H9 (cell line): Measurements from ENCODE around the gene CCDC69. TPM values are rescaled to one million over a fixed set of nuclear protein-coding genes. Genes with fewer than 3 reads are reported as not detected.
A peak's percentile ranks its signal among the peaks of the same experiment; 100 is the strongest.

Experiments
- DNase-seq: peaks from one replicate; pipeline ENCODE4 v3.0.0-alpha.2; 2017
- H2AFZ ChIP-seq: one replicate; pipeline ENCODE4 v1.6.1; 2013; ENCODE audit warnings: mild to moderate bottlenecking, low read length, control low read depth, moderate library complexity
- H2AK5ac ChIP-seq: 2 replicates; pipeline ENCODE4 v1.6.1; 2013; ENCODE audit warnings: low read length, control low read depth, mixed read lengths; ENCODE audit not compliant: insufficient read length
- H2BK120ac ChIP-seq: one replicate; pipeline ENCODE4 v1.6.1; 2013; ENCODE audit warnings: low read depth, mild to moderate bottlenecking, low read length, control low read depth, inconsistent platforms; ENCODE audit not compliant: poor library complexity, severe bottlenecking
- H2BK12ac ChIP-seq: 2 replicates; pipeline ENCODE4 v1.6.1; 2013; ENCODE audit warnings: low read length, control low read depth, mixed read lengths, low read depth; ENCODE audit not compliant: insufficient read length
- H2BK15ac ChIP-seq: 2 replicates; pipeline ENCODE4 v1.6.1; 2013; ENCODE audit warnings: low read depth, low read length, control low read depth
- H2BK20ac ChIP-seq: one replicate; pipeline ENCODE4 v1.6.1; 2013; ENCODE audit warnings: low read depth, mild to moderate bottlenecking, low read length, control low read depth, inconsistent platforms; ENCODE audit not compliant: poor library complexity, severe bottlenecking
- H2BK5ac ChIP-seq: 2 replicates; pipeline ENCODE4 v1.6.1; 2013; ENCODE audit warnings: low read length, control low read depth, mixed read lengths; ENCODE audit not compliant: insufficient read length
- H3K14ac ChIP-seq: 2 replicates; pipeline ENCODE4 v1.6.1; 2013; ENCODE audit warnings: low read length, control low read depth; ENCODE audit not compliant: insufficient read depth
- H3K18ac ChIP-seq: 2 replicates; pipeline ENCODE4 v1.6.1; 2013; ENCODE audit warnings: low read depth, mild to moderate bottlenecking, mixed read lengths, low read length, control low read depth; ENCODE audit not compliant: insufficient read length
- H3K23ac ChIP-seq: 2 replicates; pipeline ENCODE4 v1.6.1; 2013; ENCODE audit warnings: low read length, control low read depth, mixed read lengths, low read depth; ENCODE audit not compliant: insufficient read length
- H3K23me2 ChIP-seq: 2 replicates; pipeline ENCODE4 v1.6.1; 2013; ENCODE audit warnings: low read depth, mild to moderate bottlenecking, mixed read lengths, low read length, control low read depth; ENCODE audit not compliant: insufficient read length, poor library complexity, severe bottlenecking
- H3K27ac ChIP-seq: 2 replicates; pipeline ENCODE4 v1.5.1; 2013; ENCODE audit warnings: low read length, control low read depth, mixed read lengths, low read depth; ENCODE audit not compliant: insufficient read length
- H3K27me3 ChIP-seq: 2 replicates; pipeline ENCODE4 v1.6.1; 2013; ENCODE audit warnings: low read length, control low read depth, inconsistent platforms; ENCODE audit not compliant: insufficient read depth
- H3K4ac ChIP-seq: 2 replicates; pipeline ENCODE4 v1.6.1; 2013; ENCODE audit warnings: low read depth, mild to moderate bottlenecking, control low read depth, inconsistent platforms, low read length, moderate library complexity
- H3K4me1 ChIP-seq: 2 replicates; pipeline ENCODE4 v1.6.1; 2013; ENCODE audit warnings: low read length, control low read depth, inconsistent platforms; ENCODE audit not compliant: insufficient read depth
- H3K4me2 ChIP-seq: 2 replicates; pipeline ENCODE4 v1.6.1; 2013; ENCODE audit warnings: low read length, control low read depth, mixed read lengths; ENCODE audit not compliant: insufficient read length, insufficient read depth
- H3K56ac ChIP-seq: 2 replicates; pipeline ENCODE4 v1.6.1; 2013; ENCODE audit warnings: low read depth, mild to moderate bottlenecking, mixed read lengths, low read length, control low read depth; ENCODE audit not compliant: insufficient read length
- H3K79me1 ChIP-seq: 2 replicates; pipeline ENCODE4 v1.6.1; 2013; ENCODE audit warnings: low read depth, mild to moderate bottlenecking, moderate library complexity, low read length, control low read depth, inconsistent platforms; ENCODE audit not compliant: insufficient read depth, poor library complexity, severe bottlenecking
- H3K79me2 ChIP-seq: 2 replicates; pipeline ENCODE4 v1.6.1; 2013; ENCODE audit warnings: low read length, control low read depth, inconsistent platforms; ENCODE audit not compliant: insufficient read depth
- H3K9ac ChIP-seq: 2 replicates; pipeline ENCODE4 v1.6.1; 2013; ENCODE audit warnings: low read length, control low read depth, mixed read lengths; ENCODE audit not compliant: insufficient read length; ENCODE audit errors: extremely low read depth
- H3K9me3 ChIP-seq: one replicate; pipeline ENCODE4 v1.6.1; 2013; ENCODE audit warnings: low read depth, low read length, inconsistent platforms; ENCODE audit not compliant: control insufficient read depth
- H3T11ph ChIP-seq: one replicate; pipeline ENCODE4 v1.6.1; 2013; ENCODE audit warnings: mild to moderate bottlenecking, low read length, control low read depth, inconsistent platforms
- H4K20me1 ChIP-seq: one replicate; pipeline ENCODE4 v1.6.1; 2013; ENCODE audit not compliant: control insufficient read depth, insufficient read length, insufficient read depth
- H4K5ac ChIP-seq: 2 replicates; pipeline ENCODE4 v1.6.1; 2013; ENCODE audit warnings: low read depth, mild to moderate bottlenecking, mixed read lengths, low read length, control low read depth; ENCODE audit not compliant: insufficient read length
- H4K8ac ChIP-seq: replicated peaks from 2 replicates; pipeline ENCODE4 v1.6.1; 2013; ENCODE audit warnings: low read length, control low read depth, mixed read lengths, low read depth; ENCODE audit not compliant: insufficient read length
- H4K91ac ChIP-seq: 2 replicates; pipeline ENCODE4 v1.6.1; 2013; ENCODE audit warnings: low read depth, mild to moderate bottlenecking, moderate library complexity, mixed read lengths, low read length, control low read depth; ENCODE audit not compliant: insufficient read length
- H3K27ac Mint-ChIP-seq, 3 experiments: 2 replicates in 2 of 3; 3 replicates in 1 of 3; pipeline ENCODE4 v1.8.0; 2020 to 2021; ENCODE audit warnings: mixed read lengths in 3 of 3, mild to moderate bottlenecking in 1 of 3, moderate library complexity in 1 of 3
- H3K27me3 Mint-ChIP-seq: 2 replicates; pipeline ENCODE4 v1.8.0; 2021; ENCODE audit warnings: low read depth, mild to moderate bottlenecking, moderate library complexity, mixed read lengths
- H3K36me3 Mint-ChIP-seq, 3 experiments: 2 replicates in 2 of 3; 3 replicates in 1 of 3; pipeline ENCODE4 v1.8.0; 2020 to 2021; ENCODE audit warnings: low read depth in 3 of 3, mixed read lengths in 3 of 3; ENCODE audit not compliant: insufficient read depth in 1 of 3
- H3K4me1 Mint-ChIP-seq, 2 experiments: 2 replicates each; pipeline ENCODE4 v1.8.0; 2020; ENCODE audit warnings: mixed read lengths in 2 of 2
- H3K4me3 Mint-ChIP-seq, 2 experiments: 2 replicates in 1 of 2; 3 replicates in 1 of 2; pipeline ENCODE4 v1.8.0; 2020 to 2021; ENCODE audit warnings: mild to moderate bottlenecking in 2 of 2, mixed read lengths in 2 of 2, moderate library complexity in 1 of 2
- H3K9me3 Mint-ChIP-seq, 2 experiments: 2 replicates in 1 of 2; 3 replicates in 1 of 2; pipeline ENCODE4 v1.8.0; 2020; ENCODE audit warnings: mild to moderate bottlenecking in 2 of 2, mixed read lengths in 2 of 2, moderate library complexity in 1 of 2
- CTCF ChIP-seq: fragments of 200-600 bp; sonication (generic); conservative IDR thresholded peaks from 3 replicates; pipeline ENCODE4 v1.8.0; 2021; ENCODE audit warnings: antibody characterized with exemption, mild to moderate bottlenecking
- WGBS: extraction: QIAGEN DNeasy Blood & Tissue Kit; methylation state at CpG from one replicate; pipeline ENCODE4 v1.1.7; 2013; ENCODE audit warnings: missing lambda C conversion rate, low lambda C conversion rate, mixed read lengths; ENCODE audit not compliant: insufficient read length; ENCODE audit errors: extremely low coverage; 5-methylcytosine and 5-hydroxymethylcytosine counted together
- total RNA-seq: library from RNA; stranded (reverse); gene quantifications from 2 replicates; pipeline ENCODE4 v1.2.1, GENCODE V29; 2021

Gene CCDC69
- total RNA-seq, 1 experiment from 2014 or later, result 5.3 TPM

- no peak for TF ChIP-seq CTCF
- peak overlapping the region; percentile 22 for H4K8ac ChIP-seq
- no peaks in the 10 kb centered on the region for H3K23me2 ChIP-seq
- peaks cover 3% of the 10 kb centered on the region for H3K79me1 ChIP-seq
- no peak overlapping the region for H3K9ac ChIP-seq
- H3K9me3 Mint-ChIP-seq, result no peaks in the 10 kb centered on the region; a peak in 1 of 5 replicates
- H3K4ac ChIP-seq, result no peak overlapping the region
- no peak for DNase-seq
- no peak overlapping the region for H2BK120ac ChIP-seq
- H4K20me1 ChIP-seq, result no peaks in the 10 kb centered on the region
- no peak overlapping the region for H3K23ac ChIP-seq
- no peak overlapping the region for H3K14ac ChIP-seq
- no peaks in the 10 kb centered on the region for H3K27me3 ChIP-seq
- H3K56ac ChIP-seq, result no peak overlapping the region
- H3K4me2 ChIP-seq, result no peak overlapping the region
- no peak overlapping the region for H3K27ac ChIP-seq
- no peak overlapping the region for H4K91ac ChIP-seq
- no peaks in the 10 kb centered on the region for H3K9me3 ChIP-seq
- H3K79me2 ChIP-seq, result no peaks in the 10 kb centered on the region
- no CpG with 5 or more reads among the region's 7 CpGs for WGBS
- no peak overlapping the region for H4K5ac ChIP-seq
- peaks cover 5% of the 10 kb centered on the region; the same call in 1 of the 2 replicates for H3K4me1 ChIP-seq
- H3K27me3 Mint-ChIP-seq, result no peaks in the 10 kb centered on the region
- no peak overlapping the region for H3K4me3 Mint-ChIP-seq
- H3K18ac ChIP-seq, result no peak overlapping the region
- H2BK5ac ChIP-seq, result no peak overlapping the region
- H2BK12ac ChIP-seq, result no peak overlapping the region
- H2AK5ac ChIP-seq, result no peak overlapping the region
- peaks cover 4 to 19% (median 5%) of the 10 kb centered on the region in 3 experiments; a peak in 6 of 7 replicates for H3K36me3 Mint-ChIP-seq
- peak overlapping the region in 1 of 3 experiments; percentile 6; a peak in 2 of 7 replicates for H3K27ac Mint-ChIP-seq
- H3K4me1 Mint-ChIP-seq, result peaks cover 17 to 20% of the 10 kb centered on the region in 2 experiments
- no peak overlapping the region for H2BK15ac ChIP-seq
- H2AFZ ChIP-seq, result no peak overlapping the region
- no peak overlapping the region for H2BK20ac ChIP-seq
- H3T11ph ChIP-seq, result no peak overlapping the region
Measured at GRCh38 chr5:151143645-151144044, 80.2 kb downstream of the CCDC69 start.
